SKM-1 (cell line): ENCODE results near the gene CORO2B.

Source experiments
- DNase-seq: peaks from one replicate; lab custom pipeline; 2025; ENCODE audit not compliant: unreplicated experiment; lab: John Stamatoyannopoulos, UW

The CORO2B gene

GRCh38 chr15:68696414-68697363 lies 117.9 kb downstream of the CORO2B start:
- no peak for DNase-seq

DNA sequence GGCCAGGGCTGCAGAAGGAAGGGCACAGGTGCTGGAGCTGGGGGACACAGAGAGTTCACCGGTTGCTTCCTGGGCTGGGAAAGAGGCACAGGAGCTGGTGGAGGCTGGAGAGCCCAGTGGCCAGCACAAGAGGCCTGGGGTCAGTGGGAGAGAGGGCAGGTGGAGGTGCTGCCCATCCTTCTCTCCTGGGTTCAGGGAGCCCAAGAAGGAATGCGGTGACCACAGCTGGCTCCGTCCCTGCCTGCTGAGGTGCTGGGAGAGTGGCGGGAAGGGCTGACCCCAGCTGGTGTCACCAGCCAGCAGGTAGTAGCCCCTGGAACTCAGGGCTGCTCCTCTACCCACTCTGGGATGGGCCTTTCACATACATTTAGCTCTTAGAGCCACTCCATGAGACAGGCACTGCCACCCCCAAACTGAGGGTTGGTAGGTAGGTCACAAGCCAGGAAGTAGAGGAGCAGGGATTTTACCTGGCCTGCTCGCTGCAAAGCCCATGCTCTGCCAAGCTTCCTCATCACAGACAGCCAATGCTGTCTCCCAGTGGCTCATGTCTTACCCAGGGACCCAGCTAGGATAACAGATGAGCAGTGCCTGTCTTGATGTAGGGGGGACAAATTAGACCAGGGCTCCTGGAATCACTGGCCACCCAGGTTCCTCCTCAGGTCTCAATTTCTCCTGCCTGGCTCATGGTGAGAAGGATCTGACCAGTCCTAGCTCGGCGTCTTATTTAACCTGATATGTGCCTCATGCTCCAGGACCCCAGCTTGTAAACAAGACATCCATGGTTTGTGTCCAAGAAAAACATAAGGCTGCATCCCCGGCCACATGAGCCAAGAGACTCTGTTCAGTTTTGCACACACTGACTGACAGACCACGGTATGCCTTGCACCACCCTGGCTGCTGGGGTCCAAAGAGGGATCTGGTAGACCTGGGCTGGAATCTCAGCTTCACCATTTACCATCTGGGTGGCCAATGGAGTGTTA lies 119.2 kb downstream of the CORO2B start:
- DNase-seq, result no peak

- DNase-seq, result no peak
Observed at GRCh38 chr15:68698708-68699107, 119.9 kb downstream of the CORO2B start.

GRCh38 chr15:68699124-68699880 lies 120.5 kb downstream of the CORO2B start:
- no peak for DNase-seq

- DNase-seq, result no peak
Observed at GRCh38 chr15:68699881-68700454, 121.2 kb downstream of the CORO2B start.

DNA sequence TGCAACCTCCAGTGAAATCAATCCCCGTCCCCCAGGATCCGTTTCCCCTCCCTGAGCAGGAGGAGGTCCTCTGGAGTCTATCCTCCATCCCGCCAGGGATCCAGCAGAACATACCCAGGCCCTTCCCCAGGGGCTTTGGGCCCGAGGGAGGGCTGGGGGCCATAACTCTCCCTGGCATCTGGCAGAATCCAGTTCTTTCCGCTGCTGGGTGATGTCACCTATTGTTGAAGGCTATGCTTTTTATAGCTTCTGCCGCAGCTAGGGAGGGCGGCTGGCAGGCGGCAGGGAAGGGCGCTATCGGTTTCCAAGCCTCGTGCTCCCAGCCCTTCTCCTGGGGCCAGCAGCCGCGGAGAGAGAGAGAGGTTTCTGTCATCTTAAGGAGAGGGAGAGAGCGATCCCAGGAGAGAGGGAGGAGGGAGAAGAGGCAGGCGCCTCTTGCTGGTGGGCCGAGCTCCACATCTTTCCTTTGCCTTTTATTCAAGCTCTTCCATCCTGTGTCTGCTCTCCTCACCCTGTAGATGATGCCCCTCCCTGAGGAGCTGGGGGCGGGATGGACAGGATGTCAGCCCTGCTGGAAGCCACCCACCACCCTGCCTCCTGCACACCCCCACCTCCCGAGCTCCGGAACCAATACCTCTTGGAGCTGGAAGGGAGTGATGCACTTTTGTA lies 121.8 kb downstream of the CORO2B start:
- no peak for DNase-seq

GRCh38 chr15:68701886-68702285 lies 123.1 kb downstream of the CORO2B start:
- DNase-seq, result no peak

DNA sequence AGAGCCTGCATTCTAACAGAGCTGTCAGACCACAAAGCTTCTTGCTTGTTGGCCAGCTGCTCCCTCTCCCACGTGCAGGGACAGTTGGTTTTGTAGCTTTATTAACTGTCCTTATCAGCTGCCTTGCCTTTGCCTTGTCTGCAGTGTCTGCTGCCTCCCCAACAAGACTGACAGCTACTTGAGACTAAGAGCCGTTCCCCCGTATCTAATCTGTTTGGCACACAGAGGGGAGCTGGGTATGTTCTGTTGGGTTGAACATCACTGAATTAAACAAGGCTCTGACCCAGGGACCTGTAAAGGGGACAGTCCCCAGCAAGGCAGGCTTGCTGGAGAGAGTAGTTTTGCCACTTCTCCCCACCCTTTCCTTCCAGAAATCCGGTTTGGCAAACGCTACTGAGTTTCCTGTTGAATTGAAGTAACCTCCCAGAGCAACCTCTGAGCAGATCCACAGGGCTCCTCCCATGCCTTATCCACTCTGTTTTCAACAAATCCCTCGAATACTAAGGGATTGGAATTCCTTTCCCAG lies 125.8 kb downstream of the CORO2B start:
- DNase-seq, result no peak

DNA sequence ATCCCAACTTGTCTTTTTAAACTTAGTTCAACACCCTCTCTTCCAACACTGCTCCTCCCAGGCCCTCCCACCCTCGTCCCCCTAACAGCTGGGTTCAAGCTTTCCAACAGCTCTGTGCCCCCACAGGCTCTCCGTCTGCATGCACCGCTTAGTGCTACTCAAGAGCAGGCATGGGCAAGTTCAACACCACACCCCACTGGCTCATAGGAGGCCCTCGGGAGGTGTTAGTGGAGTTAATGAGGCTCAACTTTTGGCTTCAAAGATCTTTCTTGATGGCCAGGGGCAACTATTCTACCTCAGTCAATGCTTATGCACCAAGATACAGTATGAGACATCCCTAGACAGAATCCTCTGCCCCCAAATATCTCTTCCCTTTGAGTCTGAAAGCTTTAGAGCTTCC lies 127.5 kb downstream of the CORO2B start:
- DNase-seq, result no peak

DNA sequence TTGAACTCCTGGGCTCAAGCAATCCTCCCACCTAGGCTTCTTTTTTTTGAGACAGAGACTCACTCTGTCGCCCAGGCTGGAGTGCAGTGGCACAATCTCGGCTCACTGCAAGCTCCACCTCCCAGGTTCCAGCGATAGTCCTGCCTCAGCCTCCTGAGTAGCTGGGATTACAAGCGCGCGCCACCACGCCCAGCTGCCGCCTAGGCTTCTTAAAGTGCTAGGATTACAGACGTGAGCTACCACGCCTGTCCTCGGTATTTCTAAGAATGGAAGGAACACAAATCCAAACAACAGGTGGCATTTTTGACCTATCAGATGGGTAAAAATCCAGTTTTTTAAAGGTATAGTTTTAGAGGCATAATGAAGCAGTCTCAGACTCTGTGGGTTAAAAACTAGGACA lies 128.1 kb downstream of the CORO2B start:
- DNase-seq, result no peak

DNA sequence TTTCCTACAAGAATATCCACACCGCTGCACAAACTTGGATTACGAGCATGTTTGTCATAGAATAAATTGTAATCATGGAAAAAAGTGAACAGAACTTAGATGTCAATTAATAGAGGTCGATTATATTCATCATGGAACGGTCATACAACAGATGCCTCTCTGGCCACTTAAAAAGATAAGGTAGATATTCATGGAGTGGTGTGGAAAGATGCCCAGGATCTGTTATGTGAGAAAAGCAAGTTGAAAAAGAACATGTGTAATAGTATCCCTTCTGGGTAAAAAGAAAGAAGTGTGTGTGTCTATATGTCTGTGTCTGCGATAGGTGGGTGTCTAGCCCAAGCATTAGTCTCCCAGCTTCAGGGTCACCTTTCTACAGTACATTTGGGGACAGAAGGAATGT lies 128.6 kb downstream of the CORO2B start:
- no peak for DNase-seq

DNA sequence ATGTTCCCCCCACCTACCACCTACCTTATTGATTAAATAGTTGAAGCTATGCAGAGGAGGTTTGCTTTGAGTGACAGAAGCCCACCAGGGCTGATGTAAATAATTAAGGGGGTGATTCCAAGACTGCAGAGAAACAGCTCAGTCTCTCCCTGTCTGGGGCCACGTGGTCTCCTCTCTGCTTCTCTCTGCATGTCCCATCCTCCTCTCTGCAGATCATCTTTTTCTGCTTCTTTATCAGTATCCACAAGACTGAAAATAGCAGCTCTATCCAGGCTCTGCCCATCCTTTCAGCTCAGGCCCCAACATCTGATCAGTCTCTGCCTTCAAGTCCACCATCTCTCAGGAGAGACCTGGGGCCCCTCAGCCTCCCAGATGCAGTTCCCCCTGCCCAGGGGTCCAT lies 131.1 kb downstream of the CORO2B start:
- DNase-seq, result no peak

DNA sequence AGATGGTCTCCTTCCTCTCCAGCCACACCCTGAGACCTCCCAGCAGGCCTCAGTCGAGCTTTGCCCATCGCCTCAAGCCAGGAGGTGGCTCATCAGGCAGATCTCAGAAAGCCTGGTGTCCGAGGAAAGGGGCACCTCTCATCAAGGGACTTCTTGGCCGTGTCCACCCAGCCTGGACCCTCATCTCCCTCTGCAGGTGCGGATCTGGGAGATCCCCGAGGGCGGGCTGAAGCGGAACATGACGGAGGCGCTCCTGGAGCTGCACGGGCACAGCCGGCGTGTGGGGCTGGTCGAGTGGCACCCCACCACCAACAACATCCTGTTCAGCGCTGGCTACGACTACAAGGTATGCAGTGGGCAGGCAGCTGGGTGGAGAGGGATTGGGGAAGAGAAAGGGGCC lies 131.7 kb downstream of the CORO2B start:
- DNase-seq, result no peak

GRCh38 chr15:68711406-68711805 lies 132.6 kb downstream of the CORO2B start:
- DNase-seq, result no peak

GRCh38 chr15:68712886-68713285 lies 134.1 kb downstream of the CORO2B start:
- no peak for DNase-seq

GRCh38 chr15:68713874-68714273 lies 135.1 kb downstream of the CORO2B start:
- no peak for DNase-seq

- DNase-seq, result no peak
Observed at GRCh38 chr15:68715111-68715510, 136.3 kb downstream of the CORO2B start.

DNA sequence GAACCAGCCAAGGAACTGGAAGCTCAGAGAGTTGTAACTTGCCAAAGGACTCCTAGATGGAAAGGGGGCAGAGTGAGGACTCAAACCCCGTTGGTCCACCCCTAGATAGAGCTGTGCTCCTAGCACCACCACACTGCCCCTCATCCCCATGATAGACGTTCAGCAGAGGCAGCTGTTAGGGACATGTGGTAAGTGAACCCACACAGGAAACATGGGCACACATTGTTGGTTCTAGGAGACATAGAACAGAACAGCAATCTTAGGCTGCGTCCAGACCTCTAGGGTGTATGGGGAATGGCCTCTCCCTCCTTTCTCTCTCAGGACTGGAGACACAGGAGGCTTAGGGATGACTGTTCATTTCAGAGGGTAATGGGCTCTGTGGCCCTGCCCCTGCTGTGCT lies 139.2 kb downstream of the CORO2B start:
- DNase-seq, result no peak

DNA sequence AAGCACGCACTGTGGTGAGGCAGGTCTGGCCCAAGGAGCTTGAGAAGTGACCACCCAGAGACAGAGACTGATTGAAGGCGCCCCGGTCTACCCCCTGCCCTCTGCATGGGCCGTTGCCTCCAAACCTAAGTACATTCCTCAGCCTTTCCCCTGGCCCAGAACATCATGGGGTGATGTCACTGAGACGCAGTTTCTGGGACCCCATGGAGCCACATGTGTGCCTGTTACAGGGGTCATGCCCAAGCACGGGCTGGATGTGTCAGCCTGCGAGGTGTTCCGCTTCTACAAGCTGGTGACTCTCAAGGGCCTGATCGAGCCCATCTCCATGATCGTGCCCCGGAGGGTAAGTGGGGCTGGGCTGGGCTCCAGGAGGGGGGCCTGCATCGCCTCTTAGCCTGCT lies 139.7 kb downstream of the CORO2B start:
- no peak for DNase-seq

GRCh38 chr15:68719051-68719450 lies 140.3 kb downstream of the CORO2B start:
- no peak for DNase-seq
